Tibial artery (tissue), 4 donors: ENCODE measurements around the gene GRAMD4.

ENCODE experiments used
- DNase-seq, 2 donors: peaks; one replicate each; pipeline ENCODE4 v3.0.0-alpha.2; 2019
- H3K27ac ChIP-seq, 2 donors: fragments of 200-600 bp; sonication (generic) in 1 of 2; 1 replicate in 1 of 2; 2 replicates in 1 of 2; pipeline ENCODE4 v1.5.1; 2018 to 2019; ENCODE audit warnings: mild to moderate bottlenecking in 1 of 2
- H3K27me3 ChIP-seq, 2 donors: fragments of 200-600 bp; sonication (generic) in 1 of 2; one replicate each; pipeline versions ENCODE4 v1.5.1 to v1.6.0; 2016 to 2019
- H3K36me3 ChIP-seq, 3 donors: fragments of 200-600 bp; sonication (generic) in 2 of 3; one replicate each; pipeline ENCODE4 v1.5.1; 2016 to 2019; ENCODE audit warnings: mild to moderate bottlenecking in 2 of 3
- H3K4me1 ChIP-seq, 4 donors: fragments of 200-600 bp; sonication (generic) in 2 of 4; 1 replicate in 3 of 4; 2 replicates in 1 of 4; pipeline ENCODE4 v1.5.1; 2016 to 2019
- H3K4me3 ChIP-seq, 2 donors: fragments of 200-600 bp; sonication (generic) in 1 of 2; 1 replicate in 1 of 2; 2 replicates in 1 of 2; pipeline ENCODE4 v1.5.1; 2018 to 2019; ENCODE audit warnings: mild to moderate bottlenecking in 2 of 2
- H3K9me3 ChIP-seq, 3 donors: fragments of 200-600 bp; sonication (generic) in 1 of 3; one replicate each; pipeline ENCODE4 v1.5.1; 2016 to 2019
- CTCF ChIP-seq, 2 experiments: fragments of 200-600 bp in 1 of 2; fragments of 450-650 bp in 1 of 2; IDR thresholded peaks; one replicate each; pipeline ENCODE4 v1.5.1; 2017 to 2019; ENCODE audit warnings: antibody characterized with exemption in 2 of 2, mild to moderate bottlenecking in 1 of 2, moderate library complexity in 1 of 2
- intact Hi-C: fragments of 100-400 bp; cut with DNase I; formaldehyde crosslinking; loops from one replicate; pipeline ENCODE4 v1.15.0; 2023; ENCODE audit warnings: low total_unique reads

GRAMD4 gene

GRCh38 chr22:46626356-46626755 lies 6.2 kb downstream of the GRAMD4 start:
- H3K9me3 ChIP-seq, result no peaks in the 10 kb centered on the region
- peaks cover 0 to 3% (median 0%) of the 10 kb centered on the region in 4 donors for H3K4me1 ChIP-seq
- TF ChIP-seq CTCF (IDR thresholded peaks at IDR 0.05), result no peak
- no peak for DNase-seq
- H3K27ac ChIP-seq, result no peak overlapping the region
- no peaks in the 10 kb centered on the region for H3K27me3 ChIP-seq
- no peak overlapping the region for H3K4me3 ChIP-seq
- H3K36me3 ChIP-seq, result peaks cover 0 to 18% (median 15%) of the 10 kb centered on the region in 3 donors
- intact Hi-C loops, result no loop called here

GRCh38 chr22:46626911-46627805 lies 7.0 kb downstream of the GRAMD4 start:
- peak in 1 of 2 donors; percentile 59 for DNase-seq
- Histone ChIP-seq H3K4me3 (no peak overlapping the region), H3K4me1 (peaks cover 0 to 3% (median 0%) of the 10 kb centered on the region in 4 donors), H3K27me3 (no peaks in the 10 kb centered on the region), H3K36me3 (peaks cover 0 to 18% (median 15%) of the 10 kb centered on the region in 3 donors), H3K27ac (no peak overlapping the region), H3K9me3 (no peaks in the 10 kb centered on the region)
- TF ChIP-seq CTCF (IDR thresholded peaks at IDR 0.05), result no peak
- intact Hi-C loops, result no loop called here

GRCh38 chr22:46627806-46628482 lies 7.8 kb downstream of the GRAMD4 start:
- no peak overlapping the region for H3K27ac ChIP-seq
- peaks cover 0 to 3% (median 0%) of the 10 kb centered on the region in 4 donors for H3K4me1 ChIP-seq
- no peak for TF ChIP-seq CTCF (IDR thresholded peaks at IDR 0.05)
- intact Hi-C loops, result no loop called here
- H3K4me3 ChIP-seq, result no peak overlapping the region
- peak in 1 of 2 donors; percentile 54 for DNase-seq
- peaks cover 0 to 18% (median 15%) of the 10 kb centered on the region in 3 donors for H3K36me3 ChIP-seq
- H3K9me3 ChIP-seq, result no peaks in the 10 kb centered on the region
- H3K27me3 ChIP-seq, result no peaks in the 10 kb centered on the region

GRCh38 chr22:46628756-46629155 lies 8.6 kb downstream of the GRAMD4 start:
- no peak for DNase-seq
- H3K36me3 ChIP-seq, result peaks cover 0 to 18% (median 15%) of the 10 kb centered on the region in 3 donors
- intact Hi-C loops, result no loop called here
- no peak overlapping the region for H3K27ac ChIP-seq
- peaks cover 0 to 3% (median 0%) of the 10 kb centered on the region in 4 donors for H3K4me1 ChIP-seq
- H3K27me3 ChIP-seq, result no peaks in the 10 kb centered on the region
- H3K4me3 ChIP-seq, result no peak overlapping the region
- H3K9me3 ChIP-seq, result no peaks in the 10 kb centered on the region
- no peak for TF ChIP-seq CTCF (IDR thresholded peaks at IDR 0.05)

GRCh38 chr22:46629291-46629690 lies 9.1 kb downstream of the GRAMD4 start:
- peaks cover 0 to 3% (median 0%) of the 10 kb centered on the region in 4 donors for H3K4me1 ChIP-seq
- DNase-seq, result no peak
- intact Hi-C loops, result no loop called here

More at GRCh38 chr22:46629291-46629690, 9.1 kb downstream of the GRAMD4 start:
- Histone ChIP-seq H3K27ac (no peak overlapping the region), H3K36me3 (peaks cover 0 to 18% (median 15%) of the 10 kb centered on the region in 3 donors), H3K9me3 (no peaks in the 10 kb centered on the region), H3K4me3 (no peak overlapping the region), H3K27me3 (no peaks in the 10 kb centered on the region)
- no peak for TF ChIP-seq CTCF (IDR thresholded peaks at IDR 0.05)
